ENCODE data around the gene CTSL.

DNA sequence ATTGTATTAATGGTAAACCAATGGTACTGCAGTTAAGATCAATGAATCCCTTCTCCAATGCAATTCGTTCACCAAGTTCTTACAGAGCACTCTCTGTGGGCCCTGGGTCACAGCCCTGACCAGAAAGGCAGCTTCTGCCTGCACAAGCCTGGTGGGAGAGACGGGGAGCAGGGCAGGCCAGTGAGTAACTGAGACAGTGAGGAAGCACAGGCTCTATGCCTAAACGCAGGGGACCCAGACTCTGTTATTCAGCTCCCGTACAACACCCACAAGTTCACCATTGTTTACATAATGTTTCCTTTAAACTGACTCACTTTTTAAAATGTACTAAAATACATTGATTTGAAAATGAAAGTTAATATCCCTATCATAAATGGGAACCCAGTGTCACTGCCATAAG lies 40.5 kb upstream of the CTSL start:
- TF ChIP-seq, protein P1, sequence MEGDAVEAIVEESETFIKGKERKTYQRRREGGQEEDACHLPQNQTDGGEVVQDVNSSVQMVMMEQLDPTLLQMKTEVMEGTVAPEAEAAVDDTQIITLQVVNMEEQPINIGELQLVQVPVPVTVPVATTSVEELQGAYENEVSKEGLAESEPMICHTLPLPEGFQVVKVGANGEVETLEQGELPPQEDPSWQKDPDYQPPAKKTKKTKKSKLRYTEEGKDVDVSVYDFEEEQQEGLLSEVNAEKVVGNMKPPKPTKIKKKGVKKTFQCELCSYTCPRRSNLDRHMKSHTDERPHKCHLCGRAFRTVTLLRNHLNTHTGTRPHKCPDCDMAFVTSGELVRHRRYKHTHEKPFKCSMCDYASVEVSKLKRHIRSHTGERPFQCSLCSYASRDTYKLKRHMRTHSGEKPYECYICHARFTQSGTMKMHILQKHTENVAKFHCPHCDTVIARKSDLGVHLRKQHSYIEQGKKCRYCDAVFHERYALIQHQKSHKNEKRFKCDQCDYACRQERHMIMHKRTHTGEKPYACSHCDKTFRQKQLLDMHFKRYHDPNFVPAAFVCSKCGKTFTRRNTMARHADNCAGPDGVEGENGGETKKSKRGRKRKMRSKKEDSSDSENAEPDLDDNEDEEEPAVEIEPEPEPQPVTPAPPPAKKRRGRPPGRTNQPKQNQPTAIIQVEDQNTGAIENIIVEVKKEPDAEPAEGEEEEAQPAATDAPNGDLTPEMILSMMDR (IDR thresholded peaks at IDR 0.05), result no peak
- no peak for TF ChIP-seq ZFX (IDR thresholded peaks at IDR 0.05; ENCODE audit: borderline replicate concordance)

Data from 22Rv1 (cell line).